Right lobe of liver (tissue), 4 donors: ENCODE data around the gene CACNA1S.

Experiments used
- CTCF ChIP-seq, 4 donors: fragments of 200-600 bp in 3 of 4; fragments of 450-650 bp in 1 of 4; IDR thresholded peaks; one replicate each; pipeline versions ENCODE4 v1.5.1 to v1.8.0; 2016 to 2022; ENCODE audit warnings: antibody characterized with exemption in 4 of 4, mild to moderate bottlenecking in 2 of 4
- POLR2A ChIP-seq: fragments of 450-650 bp; IDR thresholded peaks from one replicate; pipeline ENCODE4 v1.6.1; 2017; ENCODE audit warnings: antibody characterized with exemption, mild to moderate bottlenecking
- donor health status: DM: no; HTN: no; CAD: no.
- donor health status: DM: no; HTN: no; CAD: no.
- donor health status: DM: no; HTN: yes; CAD: no.

DNA sequence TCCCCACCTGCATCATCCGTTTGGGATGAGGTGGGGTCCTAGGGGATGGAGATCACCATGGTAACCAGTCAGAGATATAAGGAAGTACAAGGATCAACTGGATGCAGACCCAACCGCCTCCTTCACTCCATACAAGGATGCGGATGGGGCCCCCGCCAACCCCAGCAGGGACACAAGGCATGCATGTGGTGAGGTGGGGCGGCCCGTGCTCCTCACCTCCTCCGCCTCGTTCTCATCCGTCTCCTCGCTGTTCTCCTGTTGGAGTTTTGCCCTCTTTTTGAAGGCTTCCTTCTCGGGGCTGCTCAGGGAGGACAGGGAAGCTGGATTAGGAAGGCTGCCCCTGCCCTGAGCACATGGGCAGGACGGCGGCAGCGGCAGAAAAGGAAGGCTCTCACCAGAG is 112.6 kb downstream of the CACNA1S start:
- no peak for TF ChIP-seq CTCF (IDR thresholded peaks at IDR 0.05)
- TF ChIP-seq POLR2A: no peak
